PC-3 (cell line): ENCODE data around the gene MS4A1. TPM values are rescaled to one million over a fixed set of nuclear protein-coding genes. Genes with fewer than 3 reads are reported as not detected.
"Not testable (repeated sequence)": the region's sequence is repeated elsewhere in the genome, so short reads cannot be mapped to it uniquely, and the experiment has no call there.

ENCODE experiments used
- ATAC-seq: fragments of 200-7000 bp; cut with Tn5 transposase; 2 replicates; pipeline ENCODE4 v1.9.1; 2020; ENCODE audit warnings: mild to moderate bottlenecking, moderate library complexity
- BruUV-seq: library from RNA; stranded (reverse); fragments of 400-500 nt; replicated peaks from 2 replicates; lab custom pipeline; 2021; lab: Mats Ljungman, UMichigan
- CTCF ChIA-PET: fragments of 300-600 bp; sonication (Branson Sonifier 250); formaldehyde crosslinking; loops from one replicate; lab custom pipeline; 2022; ENCODE audit warnings: antibody characterized with exemption; lab: Charles Lee
- POLR2A ChIA-PET: fragments of 300-600 bp; sonication (Branson Sonifier 250); formaldehyde crosslinking; loops from one replicate; lab custom pipeline; 2022; ENCODE audit warnings: antibody characterized with exemption; ENCODE audit not compliant: unreplicated experiment; lab: Charles Lee
- DNase-seq: peaks from one replicate; pipeline ENCODE4 v3.0.0-alpha.2; 2015
- H2AFZ ChIP-seq: fragments of 300-600 bp; sonication (generic); 2 replicates; pipeline ENCODE4 v1.6.0; 2016; ENCODE audit warnings: antibody characterized with exemption, low read length
- H3F3A ChIP-seq: fragments of 300-600 bp; sonication (generic); one replicate; pipeline ENCODE4 v1.6.0; 2017; ENCODE audit warnings: antibody characterized with exemption, low read length, control low read depth, mild to moderate bottlenecking; ENCODE audit not compliant: unreplicated experiment
- H3K27ac ChIP-seq: fragments of 300-600 bp; sonication (generic); 2 replicates; pipeline ENCODE4 v1.5.1; 2016; ENCODE audit warnings: mild to moderate bottlenecking, low read length
- H3K27me3 ChIP-seq: fragments of 300-600 bp; sonication (generic); 2 replicates; pipeline ENCODE4 v1.6.1; 2016; ENCODE audit warnings: low read length, mixed read lengths
- H3K36me3 ChIP-seq: fragments of 300-600 bp; sonication (generic); 2 replicates; pipeline ENCODE4 v1.6.1; 2016; ENCODE audit warnings: low read depth, mixed run types, low read length, mixed read lengths
- H3K4me1 ChIP-seq: fragments of 300-600 bp; sonication (generic); 2 replicates; pipeline ENCODE4 v1.5.1; 2016; ENCODE audit warnings: low read length; ENCODE audit not compliant: insufficient read depth
- H3K4me2 ChIP-seq: fragments of 300-600 bp; sonication (generic); 2 replicates; pipeline ENCODE4 v1.6.0; 2016; ENCODE audit warnings: low read length
- H3K4me3 ChIP-seq: fragments of 300-600 bp; sonication (generic); 2 replicates; pipeline ENCODE4 v1.5.1; 2016; ENCODE audit warnings: mild to moderate bottlenecking, low read length, mixed read lengths
- H3K79me2 ChIP-seq: fragments of 300-600 bp; sonication (generic); 2 replicates; pipeline ENCODE4 v1.6.1; 2017; ENCODE audit warnings: low read length, mixed read lengths
- H3K9ac ChIP-seq: fragments of 300-600 bp; sonication (generic); 2 replicates; pipeline ENCODE4 v1.6.0; 2016; ENCODE audit warnings: mild to moderate bottlenecking, low read length
- H3K9me2 ChIP-seq: fragments of 300-600 bp; sonication (generic); replicated peaks from 2 replicates; pipeline ENCODE4 v1.6.1; 2016; ENCODE audit warnings: mixed run types, low read length, mixed read lengths
- H3K9me3 ChIP-seq: fragments of 300-600 bp; sonication (generic); 2 replicates; pipeline ENCODE4 v1.6.1; 2016; ENCODE audit warnings: low read length, mixed read lengths
- H4K20me1 ChIP-seq: fragments of 300-600 bp; sonication (generic); 2 replicates; pipeline ENCODE4 v1.6.1; 2016; ENCODE audit warnings: low read length, mixed read lengths
- EZH2 ChIP-seq: fragments of 300-600 bp; sonication (generic); IDR thresholded peaks from one replicate; pipeline ENCODE4 v1.6.1; 2017; ENCODE audit warnings: antibody characterized with exemption, mild to moderate bottlenecking, low read length; ENCODE audit not compliant: unreplicated experiment
- EZH2phosphoT487 ChIP-seq: fragments of 300-600 bp; sonication (generic); IDR thresholded peaks from 2 replicates; pipeline ENCODE4 v1.6.1; 2018; ENCODE audit warnings: mild to moderate bottlenecking, antibody characterized with exemption, low read length, borderline replicate concordance
- intact Hi-C: fragments of 100-400 bp; cut with micrococcal nuclease; formaldehyde crosslinking; loops from 2 replicates; pipeline ENCODE4 v1.9.0; 2023
- total RNA-seq: library from RNA; depleted of rRNA; stranded (reverse); fragments of >200 nt; gene quantifications from 2 replicates; pipeline ENCODE4 v1.2.3, GENCODE V29; 2014
- TF ChIP-seq, protein P1 (sequence below): fragments of 300-600 bp; sonication (generic); conservative IDR thresholded peaks from 2 replicates; pipeline ENCODE4 v1.5.1; 2017; ENCODE audit warnings: antibody characterized with exemption, low read depth, mild to moderate bottlenecking, low read length

Gene MS4A1
- total RNA-seq, 1 experiment from 2014 or later: not detected

DNA sequence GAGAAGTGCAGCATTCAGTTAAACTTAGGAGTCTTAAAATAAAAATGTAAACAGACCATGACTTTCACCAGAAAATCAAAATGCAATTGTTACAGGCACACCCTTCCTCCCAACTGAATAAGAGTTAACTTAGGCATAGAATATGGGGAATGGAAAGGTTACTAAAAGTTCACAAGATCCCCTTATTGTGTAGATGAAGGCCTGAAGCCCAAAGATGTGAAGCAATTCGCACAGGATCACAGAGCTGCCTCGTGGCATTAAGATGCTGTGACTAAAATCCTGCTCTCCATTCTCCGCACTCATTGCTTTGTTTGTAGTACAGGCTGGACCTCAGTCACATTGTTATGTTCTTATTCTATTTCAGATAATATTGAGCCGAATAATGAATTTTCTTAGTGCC is 22.2 kb upstream of the MS4A1 start:
- H3K4me2 ChIP-seq: no peak overlapping the region
- peaks cover 32% of the 10 kb centered on the region for H3K27me3 ChIP-seq
- H3K9ac ChIP-seq: no peak overlapping the region
- H3K36me3 ChIP-seq: no peaks in the 10 kb centered on the region
- DNase-seq (no peak), ATAC-seq (no peak)
- no peaks in the 10 kb centered on the region for H3K4me1 ChIP-seq
- intact Hi-C loops: no loop called here
- ChIA-PET POLR2A (no interaction called here), CTCF (no interaction called here)
- H3K9me3 ChIP-seq: no peaks in the 10 kb centered on the region
- H3K79me2 ChIP-seq: no peaks in the 10 kb centered on the region
- H3K9me2 ChIP-seq: no peaks in the 10 kb centered on the region
- TF ChIP-seq EZH2 (no peak), EZH2phosphoT487 (no peak)
- TF ChIP-seq, protein P1, sequence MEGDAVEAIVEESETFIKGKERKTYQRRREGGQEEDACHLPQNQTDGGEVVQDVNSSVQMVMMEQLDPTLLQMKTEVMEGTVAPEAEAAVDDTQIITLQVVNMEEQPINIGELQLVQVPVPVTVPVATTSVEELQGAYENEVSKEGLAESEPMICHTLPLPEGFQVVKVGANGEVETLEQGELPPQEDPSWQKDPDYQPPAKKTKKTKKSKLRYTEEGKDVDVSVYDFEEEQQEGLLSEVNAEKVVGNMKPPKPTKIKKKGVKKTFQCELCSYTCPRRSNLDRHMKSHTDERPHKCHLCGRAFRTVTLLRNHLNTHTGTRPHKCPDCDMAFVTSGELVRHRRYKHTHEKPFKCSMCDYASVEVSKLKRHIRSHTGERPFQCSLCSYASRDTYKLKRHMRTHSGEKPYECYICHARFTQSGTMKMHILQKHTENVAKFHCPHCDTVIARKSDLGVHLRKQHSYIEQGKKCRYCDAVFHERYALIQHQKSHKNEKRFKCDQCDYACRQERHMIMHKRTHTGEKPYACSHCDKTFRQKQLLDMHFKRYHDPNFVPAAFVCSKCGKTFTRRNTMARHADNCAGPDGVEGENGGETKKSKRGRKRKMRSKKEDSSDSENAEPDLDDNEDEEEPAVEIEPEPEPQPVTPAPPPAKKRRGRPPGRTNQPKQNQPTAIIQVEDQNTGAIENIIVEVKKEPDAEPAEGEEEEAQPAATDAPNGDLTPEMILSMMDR: no peak
- no peaks in the 10 kb centered on the region for H4K20me1 ChIP-seq
- H3F3A ChIP-seq: no peaks in the 10 kb centered on the region
- H3K4me3 ChIP-seq: no peak overlapping the region
- H2AFZ ChIP-seq: no peak overlapping the region
- no peak overlapping the region for H3K27ac ChIP-seq
- BruUV-seq: no TSS peak

DNA sequence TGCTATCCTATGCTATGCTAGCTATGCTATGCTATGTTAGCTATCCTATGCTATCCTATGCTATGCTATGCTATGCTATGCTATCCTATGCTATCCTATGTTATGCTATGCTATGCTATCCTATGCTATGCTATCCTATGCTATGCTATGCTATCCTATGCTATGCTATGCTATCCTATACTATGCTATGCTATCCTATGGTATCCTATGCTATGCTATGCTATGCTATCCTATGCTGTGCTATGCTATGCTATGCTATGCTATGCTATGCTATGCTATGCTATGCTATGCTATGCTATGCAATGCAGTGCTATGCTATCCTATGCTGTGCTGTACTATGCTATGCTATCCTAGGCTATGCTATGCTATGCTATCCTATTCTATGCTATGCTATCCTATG is 8.6 kb upstream of the MS4A1 start:
- intact Hi-C loops: no loop called here
- POLR2A ChIA-PET: no interaction called here

DNA sequence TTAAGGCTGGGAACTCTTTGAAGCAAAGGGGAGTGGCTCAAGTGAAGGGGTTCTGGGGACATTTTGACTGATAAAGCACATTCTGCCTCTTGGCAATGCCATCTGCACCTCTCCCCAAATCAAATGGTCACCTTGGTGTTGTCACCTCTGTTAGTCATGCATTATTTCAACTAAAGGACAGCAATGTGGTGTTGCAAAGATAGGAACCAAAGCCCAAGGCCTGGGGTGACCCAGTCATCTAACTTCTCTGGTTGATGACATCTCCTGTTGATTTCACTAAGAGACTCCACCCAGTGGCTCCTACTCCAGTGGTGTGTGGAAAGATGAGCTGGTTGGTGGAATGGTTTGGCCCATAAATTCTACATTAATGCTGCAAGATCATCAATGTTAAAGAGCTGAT is 7.8 kb upstream of the MS4A1 start:
- Histone ChIP-seq H3K9me2 (no peaks in the 10 kb centered on the region), H3K9me3 (no peaks in the 10 kb centered on the region), H3K4me2 (no peak overlapping the region), H4K20me1 (no peaks in the 10 kb centered on the region), H3K9ac (no peak overlapping the region), H3K4me3 (no peak overlapping the region), H3K36me3 (no peaks in the 10 kb centered on the region), H2AFZ (no peak overlapping the region), H3K27me3 (peaks cover 13% of the 10 kb centered on the region; the same call in 1 of the 2 replicates), H3K4me1 (no peaks in the 10 kb centered on the region), H3F3A (no peaks in the 10 kb centered on the region), H3K79me2 (no peaks in the 10 kb centered on the region), H3K27ac (no peak overlapping the region)
- ChIA-PET CTCF (no interaction called here), POLR2A (no interaction called here)
- TF ChIP-seq EZH2 (no peak), EZH2phosphoT487 (no peak)
- TF ChIP-seq, protein P1: no peak
- BruUV-seq: no TSS peak
- ATAC-seq: no peak
- intact Hi-C loops: no loop called here
- no peak for DNase-seq

More for the DNA sequence above, 8.6 kb upstream of the MS4A1 start:
- Histone ChIP-seq H3K9me2 (no peaks in the 10 kb centered on the region), H3K4me3 (no peak overlapping the region), H3K79me2 (no peaks in the 10 kb centered on the region), H3K9ac (no peak overlapping the region), H3K36me3 (no peaks in the 10 kb centered on the region), H3K9me3 (no peaks in the 10 kb centered on the region), H3K27ac (no peak overlapping the region), H3K4me2 (peak overlapping the region; percentile 63), H3F3A (no peaks in the 10 kb centered on the region), H2AFZ (no peak overlapping the region), H3K4me1 (no peaks in the 10 kb centered on the region), H3K27me3 (peaks cover 13% of the 10 kb centered on the region; the same call in 1 of the 2 replicates), H4K20me1 (no peaks in the 10 kb centered on the region)
- DNase-seq (no peak), ATAC-seq (no peak)
- TF ChIP-seq EZH2 (no peak), EZH2phosphoT487 (no peak)
- TF ChIP-seq, protein P1: no peak
- CTCF ChIA-PET: no interaction called here
- BruUV-seq: no TSS peak

DNA sequence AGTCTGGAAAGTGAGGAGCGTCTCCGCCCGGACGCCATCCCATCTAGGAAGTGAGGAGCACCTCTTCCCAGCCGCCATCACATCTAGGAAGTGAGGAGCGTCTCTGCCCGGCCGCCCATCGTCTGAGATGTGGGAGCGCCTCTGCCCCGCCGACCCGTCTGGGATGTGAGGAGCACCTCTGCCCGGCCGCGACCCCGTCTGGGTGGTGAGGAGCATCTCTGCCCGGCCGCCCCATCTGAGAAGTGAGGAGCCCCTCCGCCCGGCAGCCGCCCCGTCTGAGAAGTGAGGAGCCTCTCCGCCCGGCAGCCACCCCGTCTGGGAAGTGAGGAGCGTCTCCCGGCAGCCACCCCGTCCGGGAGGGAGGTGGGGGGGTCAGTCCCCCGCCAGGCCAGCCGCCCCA is 4.5 kb upstream of the MS4A1 start:
- ATAC-seq, H3K27ac ChIP-seq, BruUV-seq, H3K4me3 ChIP-seq, H3K9me2 ChIP-seq, H3K27me3 ChIP-seq, CTCF ChIA-PET, H3K79me2 ChIP-seq, H3K36me3 ChIP-seq, H3K9me3 ChIP-seq, POLR2A ChIA-PET, H3K9ac ChIP-seq, H3F3A ChIP-seq, H2AFZ ChIP-seq, H4K20me1 ChIP-seq, H3K4me1 ChIP-seq, DNase-seq, H3K4me2 ChIP-seq, intact Hi-C loops: not testable (repeated sequence)
